Measurements from ENCODE around the gene CORO1C.

GRCh38 chr12:108633534-108634248, 97.6 kb downstream of the CORO1C start, which contains the start of gene SELPLG:
- peak; percentile 28 to 31 for TF ChIP-seq POLR2A (IDR thresholded peaks at IDR 0.05)
- no peak for TF ChIP-seq CTCF (IDR thresholded peaks at IDR 0.05)
- TF ChIP-seq POLR2AphosphoS5 (IDR thresholded peaks at IDR 0.05) = no peak

Data from gastroesophageal sphincter (tissue), 3 donors.